ENCODE data around the gene TFDP2. TPM values are rescaled to one million over a fixed set of nuclear protein-coding genes. Genes with fewer than 3 reads are reported as not detected.

TFDP2 gene, protein sequence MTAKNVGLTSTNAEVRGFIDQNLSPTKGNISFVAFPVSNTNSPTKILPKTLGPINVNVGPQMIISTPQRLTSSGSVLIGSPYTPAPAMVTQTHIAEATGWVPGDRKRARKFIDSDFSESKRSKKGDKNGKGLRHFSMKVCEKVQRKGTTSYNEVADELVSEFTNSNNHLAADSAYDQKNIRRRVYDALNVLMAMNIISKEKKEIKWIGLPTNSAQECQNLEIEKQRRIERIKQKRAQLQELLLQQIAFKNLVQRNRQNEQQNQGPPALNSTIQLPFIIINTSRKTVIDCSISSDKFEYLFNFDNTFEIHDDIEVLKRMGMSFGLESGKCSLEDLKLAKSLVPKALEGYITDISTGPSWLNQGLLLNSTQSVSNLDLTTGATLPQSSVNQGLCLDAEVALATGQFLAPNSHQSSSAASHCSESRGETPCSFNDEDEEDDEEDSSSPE
- 10 to 100 TPM; 55.9 to 93.5 (median 59.3) TPM for total RNA-seq

DNA sequence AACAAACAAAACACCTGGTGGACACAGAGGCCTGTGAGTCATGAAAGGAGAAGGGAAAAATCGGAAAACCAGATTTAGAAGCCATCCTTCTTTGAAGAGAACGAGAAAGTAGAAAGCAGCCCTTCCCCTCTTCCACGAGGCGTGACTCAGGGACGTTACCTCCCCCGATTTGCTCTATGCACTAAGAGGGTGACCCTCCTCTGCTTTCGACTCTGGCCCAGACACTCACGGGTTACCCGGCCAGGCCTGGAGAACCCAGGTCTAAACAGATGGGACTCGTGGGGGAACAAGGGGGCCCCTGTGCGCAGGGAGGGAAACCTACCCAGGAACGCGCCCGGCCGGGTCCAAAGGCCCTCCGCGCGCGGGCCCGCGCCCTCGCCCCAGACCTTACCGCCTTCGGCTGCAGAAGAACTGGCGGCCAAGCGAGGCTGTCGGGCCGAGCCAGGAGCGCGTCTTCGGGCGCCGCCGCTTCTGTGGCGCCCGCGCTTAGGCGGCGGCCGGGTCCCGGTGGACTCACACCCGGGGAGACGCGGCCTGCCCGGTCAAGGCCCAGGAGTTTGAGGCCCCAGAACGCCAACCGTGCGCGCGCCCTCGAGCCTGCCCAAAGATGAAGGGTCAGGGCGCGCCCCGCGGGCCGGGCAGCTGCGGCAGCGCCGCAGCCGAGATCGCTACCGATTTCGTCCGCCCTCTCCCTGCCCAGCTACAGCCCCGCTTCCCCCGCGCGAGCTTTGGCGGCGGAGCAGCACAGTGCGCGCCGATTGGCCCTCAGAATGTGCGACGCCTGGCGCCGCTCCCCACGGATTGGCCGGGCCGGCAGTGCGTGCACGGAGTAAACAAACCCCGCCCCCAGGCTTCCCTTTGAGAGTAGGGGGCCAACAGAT lies at the start of gene TFDP2:
TFDP2 (minus strand) TSS at position 753 of the 881 bp plus-strand sequence. CDS start 47,795 bp downstream, outside the sequence.
- H3K27me3 ChIP-seq = no peaks in the 10 kb centered on the region

DNA sequence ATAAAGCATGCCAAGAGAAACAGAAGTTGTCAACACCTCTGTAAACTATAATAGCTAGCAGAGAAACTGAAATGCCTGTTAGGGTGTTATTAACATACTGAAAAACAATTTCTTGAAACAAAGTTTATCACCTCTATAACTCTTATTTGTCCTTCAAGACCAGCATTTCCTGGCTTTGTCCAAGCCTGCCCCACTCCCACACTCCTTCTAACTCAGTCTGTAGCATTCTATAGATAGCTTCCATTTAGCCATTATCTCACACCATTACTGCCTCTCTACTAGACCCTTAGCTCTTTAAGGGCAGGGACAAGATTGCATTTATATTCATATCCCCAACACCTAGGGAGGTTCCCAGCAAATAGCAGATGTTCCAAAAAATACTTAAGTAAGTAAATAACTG lies 39.5 kb upstream of the TFDP2 start:
- intact Hi-C loops (cut with DNase I; ENCODE audit: low total_unique reads) = no loop called here
- Histone ChIP-seq H3K4me3 (no peak overlapping the region), H3K4me1 (no peaks in the 10 kb centered on the region), H3K27ac (no peak overlapping the region), H3K36me3 (no peaks in the 10 kb centered on the region), H3K27me3 (no peaks in the 10 kb centered on the region), H3K9me3 (no peaks in the 10 kb centered on the region)
- no peak for DNase-seq (ENCODE audit: low spot score in 2 of 2)
- TF ChIP-seq POLR2A (IDR thresholded peaks at IDR 0.05) (no peak), POLR2AphosphoS5 (IDR thresholded peaks at IDR 0.05) (no peak)
- TF ChIP-seq, protein P1, sequence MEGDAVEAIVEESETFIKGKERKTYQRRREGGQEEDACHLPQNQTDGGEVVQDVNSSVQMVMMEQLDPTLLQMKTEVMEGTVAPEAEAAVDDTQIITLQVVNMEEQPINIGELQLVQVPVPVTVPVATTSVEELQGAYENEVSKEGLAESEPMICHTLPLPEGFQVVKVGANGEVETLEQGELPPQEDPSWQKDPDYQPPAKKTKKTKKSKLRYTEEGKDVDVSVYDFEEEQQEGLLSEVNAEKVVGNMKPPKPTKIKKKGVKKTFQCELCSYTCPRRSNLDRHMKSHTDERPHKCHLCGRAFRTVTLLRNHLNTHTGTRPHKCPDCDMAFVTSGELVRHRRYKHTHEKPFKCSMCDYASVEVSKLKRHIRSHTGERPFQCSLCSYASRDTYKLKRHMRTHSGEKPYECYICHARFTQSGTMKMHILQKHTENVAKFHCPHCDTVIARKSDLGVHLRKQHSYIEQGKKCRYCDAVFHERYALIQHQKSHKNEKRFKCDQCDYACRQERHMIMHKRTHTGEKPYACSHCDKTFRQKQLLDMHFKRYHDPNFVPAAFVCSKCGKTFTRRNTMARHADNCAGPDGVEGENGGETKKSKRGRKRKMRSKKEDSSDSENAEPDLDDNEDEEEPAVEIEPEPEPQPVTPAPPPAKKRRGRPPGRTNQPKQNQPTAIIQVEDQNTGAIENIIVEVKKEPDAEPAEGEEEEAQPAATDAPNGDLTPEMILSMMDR (IDR thresholded peaks at IDR 0.05) = no peak

More for the DNA sequence above, at the start of gene TFDP2:
- Histone ChIP-seq H3K27ac (peak within 1 kb of the TSS; percentile 85 to 88), H3K9me3 (no peaks in the 10 kb centered on the region), H3K4me3 (peak within 1 kb of the TSS; percentile 78 to 84 (median 83)), H3K4me1 (peaks cover 0 to 6% of the 10 kb centered on the region in 2 donors), H3K36me3 (no peaks in the 10 kb centered on the region)
- peak; percentile 84 to 90 for DNase-seq (ENCODE audit: low spot score in 2 of 2)
- TF ChIP-seq POLR2AphosphoS5 (IDR thresholded peaks at IDR 0.05) = peak in 2 of 3 donors; percentile 46 to 74
- peak; percentile 13 for TF ChIP-seq POLR2A (IDR thresholded peaks at IDR 0.05)
- TF ChIP-seq, protein P1 (IDR thresholded peaks at IDR 0.05) = no peak
- intact Hi-C loops (cut with DNase I; ENCODE audit: low total_unique reads) = no loop called here

DNA sequence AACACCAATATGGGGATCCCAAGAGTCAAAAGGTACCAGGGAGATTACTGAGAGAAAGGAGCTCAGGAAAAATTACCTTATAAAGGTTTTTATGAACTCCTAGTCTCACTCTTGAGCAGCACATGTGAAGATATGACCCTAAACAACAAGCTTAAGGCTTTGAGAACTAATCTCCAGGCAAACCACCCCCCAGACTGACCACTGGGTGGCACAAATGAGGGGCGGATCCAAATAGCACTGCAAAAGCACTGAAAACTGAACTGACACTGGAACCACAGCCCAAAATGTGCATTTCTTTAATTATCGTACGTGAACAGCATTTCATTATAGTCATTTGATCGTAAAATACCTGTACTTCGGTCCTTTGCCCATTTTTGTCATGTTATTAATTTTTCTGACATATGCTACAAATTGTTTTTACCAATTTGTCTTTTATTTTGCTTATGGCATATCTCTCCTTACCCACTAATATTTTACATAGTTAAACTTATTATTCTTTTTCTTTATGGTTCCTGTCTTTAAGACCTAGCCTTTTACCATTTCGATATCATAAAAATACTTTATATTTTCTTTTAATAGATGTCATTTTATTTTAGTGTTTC lies 31.5 kb upstream of the TFDP2 start:
- Histone ChIP-seq H3K27me3 (no peaks in the 10 kb centered on the region), H3K9me3 (no peaks in the 10 kb centered on the region), H3K27ac (no peak overlapping the region), H3K4me1 (no peaks in the 10 kb centered on the region), H3K4me3 (no peak overlapping the region), H3K36me3 (peaks cover 5% of the 10 kb centered on the region)
- TF ChIP-seq, protein P1 (IDR thresholded peaks at IDR 0.05) = peak in 2 of 3 donors; percentile 34 to 42
- no peak for TF ChIP-seq POLR2A (IDR thresholded peaks at IDR 0.05)
- intact Hi-C loops (cut with DNase I; ENCODE audit: low total_unique reads) = loop anchor here (2.0 kb wide), 1 partner anchor 16 kb away; no protein-coding TSS in a partner anchor
- no peak for DNase-seq (ENCODE audit: low spot score in 2 of 2)

DNA sequence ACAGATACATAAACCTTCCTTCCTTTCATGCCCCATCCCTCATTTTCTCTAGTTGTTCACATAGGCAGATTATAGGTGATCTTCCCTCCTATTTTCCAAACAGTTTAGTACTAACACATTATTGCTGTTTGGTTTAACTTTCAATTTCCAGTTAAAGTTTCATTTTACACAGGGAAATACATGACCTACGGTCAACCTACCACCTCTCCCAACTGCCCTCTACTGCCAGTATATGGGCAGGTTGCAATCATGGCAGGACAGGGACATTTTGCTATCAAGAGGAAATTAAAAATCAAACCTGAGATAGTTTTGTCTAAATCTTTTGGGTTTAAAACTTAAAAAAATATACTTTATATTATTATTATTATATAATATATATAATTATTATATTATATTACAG lies 26.1 kb upstream of the TFDP2 start:
- Histone ChIP-seq H3K36me3 (peaks cover 5% of the 10 kb centered on the region), H3K9me3 (no peaks in the 10 kb centered on the region), H3K4me1 (no peaks in the 10 kb centered on the region), H3K4me3 (no peak overlapping the region), H3K27me3 (no peaks in the 10 kb centered on the region), H3K27ac (no peak overlapping the region)
- intact Hi-C loops (cut with DNase I; ENCODE audit: low total_unique reads) = no loop called here
- no peak for DNase-seq (ENCODE audit: low spot score in 2 of 2)
- TF ChIP-seq POLR2A (IDR thresholded peaks at IDR 0.05) = no peak
- no peak for TF ChIP-seq POLR2AphosphoS5 (IDR thresholded peaks at IDR 0.05)
- TF ChIP-seq, protein P1 (IDR thresholded peaks at IDR 0.05) = no peak
